ENCODE results near the gene PCNX3.

PCNX3 gene

GRCh38 chr11:65610404-65610803 lies 5.2 kb upstream of the PCNX3 start:
- H3K4me3 ChIP-seq (ENCODE audit: low read depth, low read length), result no peak overlapping the region
- TF ChIP-seq, protein P1, sequence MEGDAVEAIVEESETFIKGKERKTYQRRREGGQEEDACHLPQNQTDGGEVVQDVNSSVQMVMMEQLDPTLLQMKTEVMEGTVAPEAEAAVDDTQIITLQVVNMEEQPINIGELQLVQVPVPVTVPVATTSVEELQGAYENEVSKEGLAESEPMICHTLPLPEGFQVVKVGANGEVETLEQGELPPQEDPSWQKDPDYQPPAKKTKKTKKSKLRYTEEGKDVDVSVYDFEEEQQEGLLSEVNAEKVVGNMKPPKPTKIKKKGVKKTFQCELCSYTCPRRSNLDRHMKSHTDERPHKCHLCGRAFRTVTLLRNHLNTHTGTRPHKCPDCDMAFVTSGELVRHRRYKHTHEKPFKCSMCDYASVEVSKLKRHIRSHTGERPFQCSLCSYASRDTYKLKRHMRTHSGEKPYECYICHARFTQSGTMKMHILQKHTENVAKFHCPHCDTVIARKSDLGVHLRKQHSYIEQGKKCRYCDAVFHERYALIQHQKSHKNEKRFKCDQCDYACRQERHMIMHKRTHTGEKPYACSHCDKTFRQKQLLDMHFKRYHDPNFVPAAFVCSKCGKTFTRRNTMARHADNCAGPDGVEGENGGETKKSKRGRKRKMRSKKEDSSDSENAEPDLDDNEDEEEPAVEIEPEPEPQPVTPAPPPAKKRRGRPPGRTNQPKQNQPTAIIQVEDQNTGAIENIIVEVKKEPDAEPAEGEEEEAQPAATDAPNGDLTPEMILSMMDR (IDR thresholded peaks at IDR 0.05; ENCODE audit: control insufficient read depth, extremely low read depth, insufficient read depth), result no peak
- no peak for DNase-seq (ENCODE audit: low read depth)

DNA sequence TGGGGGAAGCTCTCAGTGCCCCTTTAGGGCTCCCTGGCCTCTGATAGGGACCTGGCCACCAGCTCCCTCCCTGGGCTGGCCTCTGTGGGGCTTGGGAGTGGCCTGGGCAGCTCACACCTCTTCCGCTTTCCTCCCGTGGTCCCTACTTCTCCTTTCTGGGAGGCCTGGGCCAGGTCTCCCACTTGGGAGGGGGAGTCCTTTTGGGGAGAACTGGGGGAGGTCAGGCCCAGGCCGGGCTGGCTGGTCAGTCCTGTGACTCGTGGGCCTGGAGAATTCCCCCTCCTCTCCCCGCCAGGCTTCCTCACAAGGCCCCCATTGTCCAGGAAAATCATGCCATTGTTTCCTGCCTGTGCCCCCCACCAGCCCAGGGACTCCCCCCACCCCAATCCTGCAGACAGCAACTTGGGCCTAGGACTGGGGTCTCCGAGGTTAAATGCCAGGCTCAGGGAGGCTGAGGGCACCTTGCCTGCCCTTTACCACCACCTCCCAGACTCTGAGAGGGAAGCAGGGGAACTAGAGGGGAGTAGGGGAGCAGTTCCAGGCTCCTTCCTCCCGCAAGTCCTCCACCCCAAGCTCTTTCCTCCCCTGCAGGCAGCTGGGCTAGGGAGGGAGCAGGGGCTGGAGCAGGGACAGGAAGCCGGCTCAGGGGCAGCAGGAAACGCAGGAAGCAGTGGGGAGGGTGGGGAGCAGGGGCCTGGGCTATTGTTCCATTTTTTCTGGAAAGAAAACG lies 4.4 kb upstream of the PCNX3 start:
- H3K4me3 ChIP-seq (ENCODE audit: low read depth, low read length), result no peak overlapping the region
- DNase-seq (ENCODE audit: low read depth), result no peak
- TF ChIP-seq, protein P1 (IDR thresholded peaks at IDR 0.05; ENCODE audit: control insufficient read depth, extremely low read depth, insufficient read depth), result no peak

DNA sequence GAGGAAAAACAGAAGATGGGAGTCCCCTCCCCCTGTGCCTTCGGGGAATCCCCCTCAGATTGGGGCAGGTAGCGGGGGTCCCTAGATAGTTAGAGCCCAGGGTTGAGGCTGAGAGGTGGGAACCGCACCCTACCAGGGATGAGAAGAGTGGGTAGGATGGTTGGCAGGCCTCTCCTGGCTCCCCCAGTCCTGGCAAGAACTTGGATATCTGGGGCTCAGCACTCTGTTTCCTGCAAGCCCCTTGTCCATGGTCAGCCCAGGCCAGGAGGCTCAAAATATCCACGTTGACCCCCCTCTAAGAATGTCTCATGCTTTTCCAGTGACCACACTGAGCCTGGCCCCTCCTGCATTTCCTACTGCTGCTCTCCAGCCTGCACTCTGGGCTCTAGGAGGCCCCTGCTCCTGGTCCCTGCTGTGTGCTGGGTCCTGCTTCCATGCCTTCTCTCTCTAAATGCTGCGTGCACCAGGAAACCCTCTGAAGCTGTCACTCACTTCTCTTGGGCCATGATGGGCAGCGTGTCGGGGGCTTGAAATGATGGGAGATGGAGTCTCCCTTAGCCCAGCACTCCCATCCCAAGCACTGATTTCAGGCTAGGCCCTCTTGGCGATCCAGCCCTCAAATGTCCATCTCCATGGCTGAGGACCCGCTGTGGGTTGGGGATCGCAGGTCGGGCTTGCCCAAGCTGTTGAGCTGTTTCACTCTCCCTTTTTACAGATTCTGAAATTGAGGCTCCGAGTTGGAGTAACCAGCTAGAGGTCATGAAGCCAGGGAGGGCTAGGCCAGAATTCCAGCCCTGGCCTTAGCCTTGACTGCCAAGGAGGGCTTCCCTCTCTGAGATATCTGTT lies 3.6 kb upstream of the PCNX3 start:
- no peak overlapping the region for H3K4me3 ChIP-seq (ENCODE audit: low read depth, low read length)
- no peak for DNase-seq (ENCODE audit: low read depth)
- TF ChIP-seq, protein P1 (IDR thresholded peaks at IDR 0.05; ENCODE audit: control insufficient read depth, extremely low read depth, insufficient read depth), result no peak

- DNase-seq (ENCODE audit: low read depth), result no peak
- TF ChIP-seq, protein P1 (IDR thresholded peaks at IDR 0.05; ENCODE audit: control insufficient read depth, extremely low read depth, insufficient read depth), result no peak
- peak overlapping the region; percentile 98 for H3K4me3 ChIP-seq (ENCODE audit: low read depth, low read length)
Observed at GRCh38 chr11:65612691-65613090, 2.9 kb upstream of the PCNX3 start.

DNA sequence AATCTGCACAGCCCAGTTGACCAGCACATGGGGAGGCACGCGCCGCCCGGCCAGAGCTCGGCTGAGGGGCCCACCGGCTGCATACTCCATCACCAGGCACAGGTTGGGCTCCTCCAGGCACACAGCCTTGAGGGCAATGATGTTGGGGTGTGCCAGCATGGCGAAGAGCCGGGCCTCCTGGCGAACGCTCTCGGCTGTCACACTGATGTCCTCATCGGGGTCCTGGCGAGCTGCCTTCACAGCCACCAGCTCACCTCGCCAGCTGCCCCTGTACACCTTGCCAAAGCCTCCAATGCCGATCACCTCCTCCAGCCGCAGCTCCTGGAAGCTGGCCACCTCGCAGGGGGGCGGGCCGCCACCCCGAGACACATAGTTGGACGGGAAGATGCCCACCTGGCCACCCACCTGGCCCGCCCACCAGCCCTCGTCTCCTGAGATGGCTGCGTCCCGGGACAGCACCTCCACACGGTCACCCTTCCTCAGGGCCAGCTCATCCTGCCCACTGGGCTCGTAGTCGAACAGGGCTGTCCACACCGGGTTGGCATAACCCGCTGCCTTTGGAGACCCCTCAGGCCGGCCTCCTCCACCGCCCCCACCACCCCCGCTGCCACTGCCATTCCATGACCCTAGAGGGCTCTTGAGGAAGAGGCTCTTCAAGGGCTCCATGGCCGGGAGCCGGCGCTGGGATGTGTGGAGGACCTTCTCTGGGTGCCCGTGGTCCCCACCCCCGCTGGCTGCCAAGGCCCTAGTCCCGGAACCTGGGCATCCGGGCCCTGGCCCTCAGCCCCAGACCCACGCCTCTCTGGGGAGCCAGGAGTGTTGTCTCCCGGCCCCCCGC lies 2.3 kb upstream of the PCNX3 start:
- DNase-seq (ENCODE audit: low read depth), result no peak
- TF ChIP-seq, protein P1 (IDR thresholded peaks at IDR 0.05; ENCODE audit: control insufficient read depth, extremely low read depth, insufficient read depth), result no peak
- peak overlapping the region; percentile 98 for H3K4me3 ChIP-seq (ENCODE audit: low read depth, low read length)

- TF ChIP-seq, protein P1 (IDR thresholded peaks at IDR 0.05; ENCODE audit: control insufficient read depth, extremely low read depth, insufficient read depth), result no peak
- peak overlapping the region; percentile 98 for H3K4me3 ChIP-seq (ENCODE audit: low read depth, low read length)
- DNase-seq (ENCODE audit: low read depth), result no peak
Observed at GRCh38 chr11:65615950-65616574, 486 bp downstream of the PCNX3 start.

Data from LNCaP clone FGC (cell line).